Hepatocyte (in vitro differentiated cells): Measurements from ENCODE around the gene CCNI2.

ENCODE experiments used
- EZH2 ChIP-seq: fragments of 200-600 bp; sonication (generic); IDR thresholded peaks from 2 replicates; pipeline ENCODE4 v1.6.1; 2016; ENCODE audit warnings: antibody characterized with exemption, mild to moderate bottlenecking, borderline replicate concordance
- EZH2phosphoT487 ChIP-seq: fragments of 200-600 bp; sonication (generic); IDR thresholded peaks from one replicate; pipeline ENCODE4 v1.6.1; 2018; ENCODE audit warnings: antibody characterized with exemption, mild to moderate bottlenecking, low read depth, moderate library complexity; ENCODE audit not compliant: unreplicated experiment, severe bottlenecking
- TF ChIP-seq, protein P1 (sequence below): fragments of 200-600 bp; sonication (generic); IDR thresholded peaks from 2 replicates; pipeline ENCODE4 v1.5.1; 2016; ENCODE audit warnings: antibody characterized with exemption, mild to moderate bottlenecking; ENCODE audit not compliant: poor library complexity

DNA sequence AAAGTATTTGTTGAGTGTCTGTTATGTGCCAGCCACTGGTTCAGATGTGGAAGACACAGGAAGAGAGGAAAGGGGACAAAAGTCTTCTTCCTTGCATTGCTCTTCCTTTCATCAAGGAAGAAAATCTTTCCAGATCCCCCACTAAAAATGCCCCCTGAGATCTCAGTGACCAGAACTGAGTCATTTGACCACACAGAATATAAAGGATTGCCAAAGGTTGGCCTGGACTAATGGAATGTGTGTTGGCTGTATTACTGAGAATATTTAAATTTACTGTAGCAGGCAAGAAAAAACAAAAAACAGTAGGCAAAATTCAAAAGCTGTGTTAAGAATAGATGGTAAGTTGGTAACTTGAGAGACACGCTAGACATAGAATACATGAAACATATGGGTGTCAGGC, 39.9 kb downstream of the CCNI2 start:
- TF ChIP-seq, protein P1, sequence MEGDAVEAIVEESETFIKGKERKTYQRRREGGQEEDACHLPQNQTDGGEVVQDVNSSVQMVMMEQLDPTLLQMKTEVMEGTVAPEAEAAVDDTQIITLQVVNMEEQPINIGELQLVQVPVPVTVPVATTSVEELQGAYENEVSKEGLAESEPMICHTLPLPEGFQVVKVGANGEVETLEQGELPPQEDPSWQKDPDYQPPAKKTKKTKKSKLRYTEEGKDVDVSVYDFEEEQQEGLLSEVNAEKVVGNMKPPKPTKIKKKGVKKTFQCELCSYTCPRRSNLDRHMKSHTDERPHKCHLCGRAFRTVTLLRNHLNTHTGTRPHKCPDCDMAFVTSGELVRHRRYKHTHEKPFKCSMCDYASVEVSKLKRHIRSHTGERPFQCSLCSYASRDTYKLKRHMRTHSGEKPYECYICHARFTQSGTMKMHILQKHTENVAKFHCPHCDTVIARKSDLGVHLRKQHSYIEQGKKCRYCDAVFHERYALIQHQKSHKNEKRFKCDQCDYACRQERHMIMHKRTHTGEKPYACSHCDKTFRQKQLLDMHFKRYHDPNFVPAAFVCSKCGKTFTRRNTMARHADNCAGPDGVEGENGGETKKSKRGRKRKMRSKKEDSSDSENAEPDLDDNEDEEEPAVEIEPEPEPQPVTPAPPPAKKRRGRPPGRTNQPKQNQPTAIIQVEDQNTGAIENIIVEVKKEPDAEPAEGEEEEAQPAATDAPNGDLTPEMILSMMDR: no peak
- TF ChIP-seq EZH2phosphoT487: no peak
- TF ChIP-seq EZH2: no peak
